Measurements from ENCODE around the gene AP1B1. TPM values are rescaled to one million over a fixed set of nuclear protein-coding genes. Genes with fewer than 3 reads are reported as not detected.
"Not testable (repeated sequence)": the region's sequence is repeated elsewhere in the genome, so short reads cannot be mapped to it uniquely, and the experiment has no call there.

AP1B1 gene
- total and polyA plus RNA-seq, 2 of the 4 experiments (the other 2 are of a cell fraction) = 55.7 to 70.8 TPM

DNA sequence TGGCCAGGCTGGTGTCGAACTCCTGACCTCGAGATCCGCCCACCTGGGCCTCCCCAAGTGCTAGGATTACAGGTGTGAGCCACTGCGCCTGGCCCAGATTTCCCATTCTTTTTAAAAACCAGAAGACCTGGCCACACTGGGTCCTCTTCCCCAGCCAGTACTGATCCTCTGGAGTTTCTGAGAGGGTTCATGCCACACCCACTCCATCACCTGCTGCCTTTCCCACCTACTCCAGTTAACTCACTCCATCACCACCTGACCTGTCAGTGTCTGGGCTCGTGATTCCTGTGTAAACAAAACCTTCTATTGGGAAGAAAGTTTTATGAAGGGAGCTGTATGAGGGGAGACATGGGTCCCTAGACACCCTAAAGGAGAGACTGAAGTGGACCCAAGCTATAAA lies 30.3 kb upstream of the AP1B1 start:
- H2AFZ ChIP-seq (replicated peaks; ENCODE audit: low read length, poor library complexity); H3K79me1 ChIP-seq (ENCODE audit: low read depth in 1 of 2, low read length in 2 of 2); H3K9me1 ChIP-seq (ENCODE audit: insufficient read depth, low read length); H3K4me2 ChIP-seq (ENCODE audit: low read depth, low read length); BruUV-seq (replicated peaks); H4K5ac ChIP-seq (ENCODE audit: low read depth, low read length); H2BK20ac ChIP-seq (ENCODE audit: low read depth, low read length); H3K23ac ChIP-seq (ENCODE audit: low read depth, low read length); H3K9me3 ChIP-seq (ENCODE audit: control insufficient read depth, insufficient read depth, low read length); H3K4me1 ChIP-seq (ENCODE audit: control insufficient read depth, insufficient read depth, low read length); H4K8ac ChIP-seq (ENCODE audit: low read depth in 2 of 2, low read length in 2 of 2); intact Hi-C loops (cut with micrococcal nuclease); H3K36me3 ChIP-seq (ENCODE audit: control insufficient read depth, insufficient read depth, low read length); H3K9ac ChIP-seq (ENCODE audit: low read depth, low read length); H3K56ac ChIP-seq (ENCODE audit: extremely low read depth, insufficient read depth, low read length); H2AK5ac ChIP-seq (ENCODE audit: low read depth, low read length); H2BK15ac ChIP-seq (ENCODE audit: low read depth, low read length); H3K18ac ChIP-seq (ENCODE audit: low read depth, low read length); H3K4ac ChIP-seq (ENCODE audit: low read depth, low read length); CTCF ChIA-PET; POLR2A ChIA-PET (ENCODE audit: unreplicated experiment); H4K20me1 ChIP-seq (ENCODE audit: insufficient read depth, low read length); H3K27ac ChIP-seq (ENCODE audit: insufficient read depth, low read length); DNase-seq; dilution Hi-C loops (cut with HindIII; ENCODE audit: low sequenced_read_pairs, unreplicated experiment); H4K91ac ChIP-seq (ENCODE audit: insufficient read depth, low read depth, low read length); ATAC-seq (ENCODE audit: low read depth); in situ Hi-C loops (cut with MboI; ENCODE audit: low sequenced_read_pairs); H3K4me3 ChIP-seq (ENCODE audit: insufficient read depth, low read depth, low read length); H2BK5ac ChIP-seq (ENCODE audit: low read depth, low read length, poor library complexity, severe bottlenecking); H2AK9ac ChIP-seq (replicated peaks; ENCODE audit: low read depth, low read length, poor library complexity); H2BK120ac ChIP-seq (ENCODE audit: low read depth, low read length); H3K14ac ChIP-seq (replicated peaks; ENCODE audit: low read depth, low read length): not testable (repeated sequence)
- no CpG with 5 or more reads among the region's 5 CpGs for WGBS, 2 experiments (ENCODE audit: extremely low coverage in 2 of 2, insufficient read length in 1 of 2)
- H3K27me3 ChIP-seq (ENCODE audit: control insufficient read depth, insufficient read depth, low read length) = peaks cover 17% of the 10 kb centered on the region

DNA sequence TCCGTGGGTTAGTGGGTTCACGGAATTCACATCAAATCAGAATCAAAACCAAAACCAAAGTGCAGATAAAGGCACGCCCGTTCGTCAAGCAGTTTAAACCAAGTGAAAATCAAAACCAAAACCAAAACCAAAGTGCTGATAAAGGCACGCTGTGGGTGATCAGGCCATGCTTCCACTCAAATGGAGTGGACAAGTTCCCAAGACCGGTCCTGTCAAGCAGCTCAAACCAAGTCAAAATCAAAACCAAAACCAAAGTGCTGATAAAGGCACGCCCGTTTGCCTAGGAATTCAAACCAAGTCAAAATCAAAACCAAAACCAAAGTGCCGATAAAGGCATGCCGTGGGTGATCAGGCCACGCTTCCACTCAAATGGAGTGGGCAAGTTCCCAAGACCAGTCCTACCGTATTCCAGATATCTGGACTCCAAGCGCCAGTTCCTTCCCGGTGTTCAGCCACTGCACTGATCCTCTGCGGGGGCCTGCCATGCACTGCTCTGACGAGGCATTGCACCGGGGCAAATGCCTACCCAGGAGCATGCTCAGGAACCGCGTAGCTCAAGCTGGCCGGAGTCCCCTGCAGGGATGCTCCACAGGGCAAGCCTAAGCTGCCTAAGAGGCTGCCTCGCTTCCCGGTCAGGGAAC lies 26.7 kb upstream of the AP1B1 start:
- H3K14ac ChIP-seq (replicated peaks; ENCODE audit: low read depth, low read length); H3K79me1 ChIP-seq (ENCODE audit: low read depth in 1 of 2, low read length in 2 of 2); H3K56ac ChIP-seq (ENCODE audit: extremely low read depth, insufficient read depth, low read length); intact Hi-C loops (cut with micrococcal nuclease); H2AK5ac ChIP-seq (ENCODE audit: low read depth, low read length); H2BK20ac ChIP-seq (ENCODE audit: low read depth, low read length); H4K20me1 ChIP-seq (ENCODE audit: insufficient read depth, low read length); H3K9ac ChIP-seq (ENCODE audit: low read depth, low read length); H3K18ac ChIP-seq (ENCODE audit: low read depth, low read length); H4K91ac ChIP-seq (ENCODE audit: insufficient read depth, low read depth, low read length); H2BK5ac ChIP-seq (ENCODE audit: low read depth, low read length, poor library complexity, severe bottlenecking); H2AK9ac ChIP-seq (replicated peaks; ENCODE audit: low read depth, low read length, poor library complexity); DNase-seq; H3K4me3 ChIP-seq (ENCODE audit: insufficient read depth, low read depth, low read length); H4K5ac ChIP-seq (ENCODE audit: low read depth, low read length); POLR2A ChIA-PET (ENCODE audit: unreplicated experiment); H3K4ac ChIP-seq (ENCODE audit: low read depth, low read length); dilution Hi-C loops (cut with HindIII; ENCODE audit: low sequenced_read_pairs, unreplicated experiment); H3K23ac ChIP-seq (ENCODE audit: low read depth, low read length); H3K4me1 ChIP-seq (ENCODE audit: control insufficient read depth, insufficient read depth, low read length); H3K36me3 ChIP-seq (ENCODE audit: control insufficient read depth, insufficient read depth, low read length); H3K27ac ChIP-seq (ENCODE audit: insufficient read depth, low read length); H2BK120ac ChIP-seq (ENCODE audit: low read depth, low read length); H2BK15ac ChIP-seq (ENCODE audit: low read depth, low read length); H3K9me1 ChIP-seq (ENCODE audit: insufficient read depth, low read length); in situ Hi-C loops (cut with MboI; ENCODE audit: low sequenced_read_pairs); H4K8ac ChIP-seq (ENCODE audit: low read depth in 2 of 2, low read length in 2 of 2); H3K9me3 ChIP-seq (ENCODE audit: control insufficient read depth, insufficient read depth, low read length); BruUV-seq (replicated peaks): not testable (repeated sequence)
- ATAC-seq (ENCODE audit: low read depth) = peak; percentile 64
- peak overlapping the region; percentile 54 for H3K4me2 ChIP-seq (ENCODE audit: low read depth, low read length)
- CTCF ChIA-PET = interaction anchor here (0.7 kb wide), 1 partner anchor 1213 kb away, joined by 3 read pairs; no protein-coding TSS in a partner anchor
- H3K27me3 ChIP-seq (ENCODE audit: control insufficient read depth, insufficient read depth, low read length) = peaks cover 14% of the 10 kb centered on the region
- WGBS, 2 experiments (ENCODE audit: extremely low coverage in 2 of 2, insufficient read length in 1 of 2) = 63% methylated on average over 12 of the region's 23 CpGs; no CpG with 5 or more reads in 1 of the 2 experiments
- H2AFZ ChIP-seq (replicated peaks; ENCODE audit: low read length, poor library complexity) = peak overlapping the region; percentile 67

Measured in IMR-90 (cell line).